RWPE2 (cell line): ENCODE data around the gene AFG1L.

ENCODE experiments used
- ATAC-seq: fragments of 200-7000 bp; cut with Tn5 transposase; 3 replicates; pipeline ENCODE4 v1.9.1; 2021; ENCODE audit warnings: low read depth
- DNase-seq: peaks from one replicate; pipeline ENCODE4 v3.0.0-alpha.2; 2020; ENCODE audit warnings: low spot score
- H3K27ac ChIP-seq: fragments of 450-650 bp; 2 replicates; pipeline ENCODE4 v1.5.1; 2017; ENCODE audit warnings: mild to moderate bottlenecking; ENCODE audit not compliant: poor library complexity, severe bottlenecking
- H3K27me3 ChIP-seq: fragments of 250-450 bp; sonication (Bioruptor Pico); 2 replicates; pipeline ENCODE4 v1.5.1; 2021; ENCODE audit warnings: mild to moderate bottlenecking, moderate library complexity; ENCODE audit not compliant: insufficient read depth, poor library complexity, severe bottlenecking
- H3K36me3 ChIP-seq: fragments of 250-450 bp; sonication (Bioruptor Pico); 2 replicates; pipeline ENCODE4 v1.5.1; 2020; ENCODE audit warnings: low read depth, mild to moderate bottlenecking, moderate library complexity
- H3K4me1 ChIP-seq: fragments of 250-450 bp; sonication (Bioruptor Pico); 2 replicates; pipeline ENCODE4 v1.5.1; 2021; ENCODE audit warnings: mild to moderate bottlenecking, moderate library complexity; ENCODE audit not compliant: insufficient read depth, poor library complexity, severe bottlenecking
- H3K4me3 ChIP-seq: fragments of 250-450 bp; sonication (Bioruptor Pico); 2 replicates; pipeline ENCODE4 v1.5.1; 2021; ENCODE audit warnings: mild to moderate bottlenecking, moderate library complexity; ENCODE audit not compliant: severe bottlenecking
- H3K9me3 ChIP-seq: fragments of 250-450 bp; sonication (Bioruptor Pico); 2 replicates; pipeline ENCODE4 v1.5.1; 2021; ENCODE audit warnings: mild to moderate bottlenecking, moderate library complexity; ENCODE audit not compliant: severe bottlenecking
- CTCF ChIP-seq: fragments of 450-650 bp; IDR thresholded peaks from one replicate; pipeline ENCODE4 v1.5.1; 2017; ENCODE audit warnings: mild to moderate bottlenecking, moderate library complexity; ENCODE audit not compliant: poor library complexity, severe bottlenecking

AFG1L gene

DNA sequence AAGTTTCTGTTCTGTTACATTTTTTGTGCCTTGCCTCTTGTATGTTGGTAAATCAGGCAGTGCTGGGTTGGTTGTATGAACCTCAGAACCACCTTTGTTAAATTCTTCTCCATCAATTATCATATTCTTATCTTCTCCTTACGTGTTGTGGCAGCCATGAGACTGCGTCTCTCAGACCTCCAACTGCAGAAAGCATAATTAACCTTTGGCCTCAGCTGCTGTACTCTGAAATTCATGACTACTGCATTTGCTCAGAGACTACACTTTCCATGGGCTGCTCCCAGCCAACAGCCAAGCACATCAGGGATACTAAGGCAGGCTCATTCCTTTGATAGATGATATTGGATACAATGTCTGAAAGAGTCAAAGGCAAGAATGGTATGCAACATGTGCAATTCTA is 18.9 kb upstream of the AFG1L start:
- Histone ChIP-seq H3K4me1 (no peaks in the 10 kb centered on the region), H3K4me3 (no peak overlapping the region), H3K9me3 (no peaks in the 10 kb centered on the region), H3K27ac (no peak overlapping the region), H3K27me3 (no peaks in the 10 kb centered on the region), H3K36me3 (no peaks in the 10 kb centered on the region)
- no peak for TF ChIP-seq CTCF
- DNase-seq (no peak), ATAC-seq (no peak)

DNA sequence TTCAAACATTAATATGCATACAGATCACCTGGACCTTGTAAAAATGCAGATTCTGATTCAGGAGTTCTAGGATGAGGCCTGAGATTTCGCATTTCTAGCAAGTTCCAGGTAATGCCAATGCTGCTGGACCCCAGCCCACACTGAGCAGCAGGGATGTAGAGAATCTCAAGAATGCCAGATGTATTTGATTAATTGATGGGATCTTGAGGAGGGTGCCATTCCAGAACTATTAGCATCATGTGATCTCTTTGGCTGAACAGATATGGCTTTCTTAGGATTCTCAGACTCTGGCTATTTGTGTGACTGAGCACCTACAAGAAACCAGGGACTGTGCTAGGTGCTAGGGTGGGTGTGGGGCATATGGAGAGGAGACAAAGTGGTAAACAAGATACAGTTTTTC is 17.6 kb upstream of the AFG1L start:
- Histone ChIP-seq H3K27me3 (no peaks in the 10 kb centered on the region), H3K27ac (no peak overlapping the region), H3K9me3 (no peaks in the 10 kb centered on the region), H3K4me3 (no peak overlapping the region), H3K36me3 (no peaks in the 10 kb centered on the region), H3K4me1 (no peaks in the 10 kb centered on the region)
- ATAC-seq (no peak), DNase-seq (no peak)
- no peak for TF ChIP-seq CTCF

DNA sequence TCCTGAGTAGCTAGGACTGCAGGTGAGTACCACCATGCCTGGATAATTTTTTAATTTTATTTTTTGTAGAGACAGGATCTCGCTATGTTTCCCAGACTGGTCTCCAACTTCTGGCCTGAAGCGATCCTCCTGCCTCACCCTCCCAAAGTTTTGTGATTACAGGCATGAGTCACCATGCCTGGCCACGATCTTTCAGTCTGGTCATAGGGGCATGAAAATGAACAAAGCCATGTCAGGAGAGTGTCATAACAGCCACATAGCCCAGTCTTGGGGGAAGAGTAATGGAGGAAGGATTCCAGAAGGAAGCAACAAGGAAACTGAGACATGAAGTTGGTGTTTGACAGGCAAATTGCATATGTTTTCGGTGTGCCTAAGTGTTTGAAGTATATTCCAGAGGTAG is 17.0 kb upstream of the AFG1L start:
- H3K4me3 ChIP-seq, result no peak overlapping the region
- no peak for TF ChIP-seq CTCF
- H3K36me3 ChIP-seq, result no peaks in the 10 kb centered on the region
- DNase-seq (no peak), ATAC-seq (no peak)
- no peaks in the 10 kb centered on the region for H3K4me1 ChIP-seq
- H3K27ac ChIP-seq, result no peak overlapping the region
- H3K27me3 ChIP-seq, result no peaks in the 10 kb centered on the region
- no peaks in the 10 kb centered on the region for H3K9me3 ChIP-seq

- TF ChIP-seq CTCF, result no peak
- Histone ChIP-seq H3K27me3 (no peaks in the 10 kb centered on the region), H3K4me1 (no peaks in the 10 kb centered on the region), H3K36me3 (no peaks in the 10 kb centered on the region), H3K27ac (no peak overlapping the region), H3K9me3 (no peaks in the 10 kb centered on the region), H3K4me3 (no peak overlapping the region)
- DNase-seq, result no peak
- no peak for ATAC-seq
Measured at GRCh38 chr6:108285381-108285780, 9.5 kb upstream of the AFG1L start.

GRCh38 chr6:108286366-108286765 is 8.5 kb upstream of the AFG1L start:
- Histone ChIP-seq H3K9me3 (no peaks in the 10 kb centered on the region), H3K27me3 (no peaks in the 10 kb centered on the region), H3K36me3 (no peaks in the 10 kb centered on the region), H3K4me3 (no peak overlapping the region), H3K27ac (no peak overlapping the region), H3K4me1 (no peaks in the 10 kb centered on the region)
- TF ChIP-seq CTCF, result no peak
- DNase-seq, result no peak
- no peak for ATAC-seq
